ENCODE results near the gene FGB. TPM values are rescaled to one million over a fixed set of nuclear protein-coding genes. Genes with fewer than 3 reads are reported as not detected.

Gene FGB
- total and polyA plus RNA-seq, 2 of the 13 experiments (the other 11 are each of a cell fraction or from before 2014, with no cell fraction given), result 226 to 784 TPM

- peak; percentile 64; the same call in 1 of the 2 replicates for TF ChIP-seq HNF1A (IDR thresholded peaks at IDR 0.05; ENCODE audit: low read depth)
- TF ChIP-seq HNF1A (CRISPR knock-in tag; IDR thresholded peaks at IDR 0.05; ENCODE audit: borderline replicate concordance), result no peak
- TF ChIP-seq THYN1 (CRISPR knock-in tag; IDR thresholded peaks at IDR 0.05; ENCODE audit: borderline replicate concordance, low read depth), result no peak
- no peak for TF ChIP-seq PAX8 (CRISPR knock-in tag; IDR thresholded peaks at IDR 0.05; ENCODE audit: borderline replicate concordance)
- no peak for TF ChIP-seq ZFP41 (CRISPR knock-in tag; IDR thresholded peaks at IDR 0.05; ENCODE audit: borderline replicate concordance)
- no peak for TF ChIP-seq MYPOP (CRISPR knock-in tag; IDR thresholded peaks at IDR 0.05)
- no peak for TF ChIP-seq ZNF557 (CRISPR knock-in tag; IDR thresholded peaks at IDR 0.05)
- TF ChIP-seq MEIS2 (CRISPR knock-in tag; IDR thresholded peaks at IDR 0.05), result no peak
- no peak for TF ChIP-seq CBX5 (CRISPR knock-in tag; IDR thresholded peaks at IDR 0.05; ENCODE audit: borderline replicate concordance)
- TF ChIP-seq BRCA1 (CRISPR knock-in tag; IDR thresholded peaks at IDR 0.05), result no peak
- TF ChIP-seq HDAC1 (CRISPR knock-in tag; IDR thresholded peaks at IDR 0.05), result no peak
- no peak for TF ChIP-seq MLX (CRISPR knock-in tag; IDR thresholded peaks at IDR 0.05)
- no peak for TF ChIP-seq HMGXB3 (CRISPR knock-in tag; IDR thresholded peaks at IDR 0.05; ENCODE audit: borderline replicate concordance)
- TF ChIP-seq ARNT (IDR thresholded peaks at IDR 0.05), result no peak
- no peak for TF ChIP-seq THAP9 (CRISPR knock-in tag; IDR thresholded peaks at IDR 0.05; ENCODE audit: borderline replicate concordance)
- TF ChIP-seq HNRNPLL (IDR thresholded peaks at IDR 0.05; ENCODE audit: low read depth, low read length, poor library complexity, severe bottlenecking), result no peak
- no peak for TF ChIP-seq ZNF670 (CRISPR knock-in tag; IDR thresholded peaks at IDR 0.05; ENCODE audit: borderline replicate concordance)
- TF ChIP-seq IRF2 (CRISPR knock-in tag; IDR thresholded peaks at IDR 0.05), result no peak
These were observed 2.0 kb upstream of the FGB start (continued) for GRCh38 chr4:154560824-154561231.
